Small intestine (tissue), 7 donors: ENCODE results near the gene FBXO46. TPM values are rescaled to one million over a fixed set of nuclear protein-coding genes. Genes with fewer than 3 reads are reported as not detected.
A peak's percentile ranks its signal among the peaks of the same experiment; 100 is the strongest.

ENCODE experiments used
- DNase-seq, 2 donors: peaks; one replicate each; pipeline versions ENCODE4 v3.0.0 to v3.0.0-alpha.2; 2013
- FAIRE-seq: peaks from 2 replicates; lab custom pipeline; 2012; peaks lifted over from hg19 to GRCh38; lab: Jason Lieb, UNC
- H3K27ac ChIP-seq, 3 donors: one replicate each; pipeline ENCODE4 v1.5.1; 2013; ENCODE audit warnings: low read length in 2 of 3, mild to moderate bottlenecking in 2 of 3, control low read depth in 1 of 3, inconsistent platforms in 1 of 3, low read depth in 1 of 3, moderate library complexity in 1 of 3
- H3K27me3 ChIP-seq, 3 donors: one replicate each; pipeline ENCODE4 v1.6.1; 2013; ENCODE audit warnings: low read length in 3 of 3, inconsistent platforms in 1 of 3; ENCODE audit not compliant: control insufficient read depth in 3 of 3, insufficient read depth in 3 of 3
- H3K36me3 ChIP-seq, 3 donors: one replicate each; pipeline ENCODE4 v1.6.1; 2013; ENCODE audit warnings: low read length in 3 of 3, inconsistent platforms in 1 of 3, low read depth in 1 of 3, mild to moderate bottlenecking in 1 of 3, moderate library complexity in 1 of 3; ENCODE audit not compliant: control insufficient read depth in 3 of 3, insufficient read depth in 2 of 3
- H3K4me1 ChIP-seq, 3 donors: one replicate each; pipeline ENCODE4 v1.6.1; 2013; ENCODE audit warnings: low read length in 2 of 3, inconsistent platforms in 1 of 3, low read depth in 1 of 3, mild to moderate bottlenecking in 1 of 3, moderate library complexity in 1 of 3; ENCODE audit not compliant: control insufficient read depth in 3 of 3, insufficient read depth in 2 of 3
- H3K4me3 ChIP-seq, 3 donors: one replicate each; pipeline ENCODE4 v1.5.1; 2013; ENCODE audit warnings: low read length in 3 of 3, control low read depth in 1 of 3, inconsistent platforms in 1 of 3, low read depth in 1 of 3, mild to moderate bottlenecking in 1 of 3, moderate library complexity in 1 of 3
- H3K9me3 ChIP-seq, 2 donors: one replicate each; pipeline ENCODE4 v1.6.1; 2013; ENCODE audit warnings: low read depth in 1 of 2, low read length in 1 of 2; ENCODE audit not compliant: control insufficient read depth in 2 of 2, insufficient read depth in 1 of 2
- WGBS, 3 donors: extraction: QIAGEN DNeasy Blood & Tissue Kit; methylation state at CpG; one replicate each; pipeline ENCODE4 v1.1.7; 2013; 5-methylcytosine and 5-hydroxymethylcytosine counted together
- polyA plus RNA-seq, 4 donors: library from polyadenylated mRNA; stranded (reverse) in 3 of 4; unstranded in 1 of 4; fragments of 200-250 nt in 3 of 4; fragments of 120-200 nt in 1 of 4; gene quantifications; one replicate each; pipeline versions ENCODE4 v1.2.1 to v1.2.3, GENCODE V29; 2013
- donor health status: healthy with polysubstance abuse.
- donor health status: control.
- donor health status: control.
- donor health status: Bipolar disorder and iron deficiency.
- donor health status: healthy.

Gene FBXO46
- polyA plus RNA-seq, 4 donors, result 5.4 to 16.6 (median 9.3) TPM

DNA sequence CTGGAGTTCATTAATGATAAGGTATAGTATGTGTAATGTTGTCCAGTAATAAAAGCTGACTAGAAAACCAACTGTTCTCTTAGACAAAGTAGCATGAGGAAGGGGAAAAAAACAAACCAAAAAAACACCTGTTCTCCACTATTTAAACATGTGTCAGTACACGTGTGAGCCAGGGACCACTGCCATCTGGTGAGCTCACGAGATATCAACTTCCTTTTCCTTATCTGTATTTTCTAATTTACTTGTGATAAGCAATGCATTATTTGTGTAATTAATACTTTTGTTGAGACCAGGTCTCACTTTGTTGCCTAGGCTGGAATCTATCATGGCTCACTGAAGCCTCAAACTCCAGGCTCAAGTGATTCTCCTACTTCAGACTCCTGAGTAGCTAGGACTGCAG is 42.7 kb upstream of the FBXO46 start:
- DNase-seq, result peak; percentile 27 to 48
- Histone ChIP-seq H3K4me3 (no peak overlapping the region), H3K27me3 (no peaks in the 10 kb centered on the region), H3K27ac (peak overlapping the region in 2 of 3 donors; percentile 15 to 63), H3K4me1 (peaks cover 3 to 40% (median 11%) of the 10 kb centered on the region in 3 donors), H3K36me3 (peaks cover 0 to 56% (median 0%) of the 10 kb centered on the region in 3 donors), H3K9me3 (no peaks in the 10 kb centered on the region)
- 4 to 24% (median 12%) methylated on average over 2 of the region's 2 CpGs for WGBS, 3 donors
- FAIRE-seq, result no peak

DNA sequence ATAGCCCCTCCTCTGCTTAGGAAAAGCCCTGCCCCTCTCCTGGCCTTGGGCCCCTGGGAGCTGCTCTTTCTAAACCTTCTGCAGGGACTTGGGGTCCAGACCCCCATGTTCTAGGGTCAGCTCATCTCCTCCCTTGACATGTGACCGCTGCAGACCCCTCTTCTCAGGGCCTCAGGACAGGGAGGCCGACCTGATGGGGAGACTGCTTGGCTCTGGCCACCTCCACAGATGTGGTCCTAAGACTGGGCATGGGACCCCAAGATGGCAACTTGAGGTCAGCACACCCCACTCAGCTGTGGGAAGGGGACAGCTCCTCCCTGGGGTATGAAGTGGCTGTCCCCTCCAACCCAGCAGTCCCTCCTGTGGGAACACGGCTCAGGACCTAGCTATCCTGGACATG is 42.2 kb upstream of the FBXO46 start:
- DNase-seq (no peak), FAIRE-seq (no peak)
- H3K27me3 ChIP-seq, result no peaks in the 10 kb centered on the region
- H3K9me3 ChIP-seq, result no peaks in the 10 kb centered on the region
- 63 to 89% (median 65%) methylated on average over 3 of the region's 3 CpGs for WGBS, 3 donors
- H3K4me1 ChIP-seq, result peaks cover 3 to 37% (median 11%) of the 10 kb centered on the region in 3 donors
- peaks cover 0 to 51% (median 0%) of the 10 kb centered on the region in 3 donors for H3K36me3 ChIP-seq
- H3K4me3 ChIP-seq, result no peak overlapping the region
- peak overlapping the region; percentile 15 to 69 (median 63) for H3K27ac ChIP-seq

DNA sequence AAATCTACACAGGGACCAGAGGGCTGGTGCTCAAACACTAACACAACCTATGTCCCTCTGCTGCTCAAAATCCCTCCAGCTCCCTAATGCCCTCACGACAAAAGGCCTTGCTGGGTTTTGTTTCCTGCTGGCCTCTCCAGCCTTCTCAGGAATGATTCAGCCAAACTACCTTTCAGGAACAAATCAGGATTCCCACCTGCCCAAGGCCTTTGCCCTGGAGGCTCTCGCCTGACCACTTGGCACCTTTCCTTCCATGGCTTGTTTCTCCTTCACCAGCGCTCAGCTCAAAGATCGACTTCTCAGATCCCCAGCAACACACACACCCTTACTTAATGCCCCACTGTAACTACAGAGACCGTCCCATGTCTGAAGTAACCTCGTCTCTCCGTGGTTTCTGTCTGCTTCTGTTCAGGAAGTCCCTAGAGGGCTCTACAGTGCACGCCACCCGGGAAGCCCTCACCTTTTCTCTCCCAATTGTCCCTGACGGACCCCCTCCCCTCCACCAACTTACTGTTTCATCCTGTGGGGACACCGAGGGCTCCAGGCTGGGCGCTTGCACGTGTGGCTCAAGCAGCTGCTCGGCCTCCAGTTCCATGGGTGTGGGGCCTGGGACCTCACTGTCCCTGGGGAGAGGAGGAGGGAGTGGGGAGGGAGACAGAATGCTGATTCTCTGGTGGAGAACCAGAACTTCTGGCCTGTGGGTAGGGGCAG is 41.6 kb upstream of the FBXO46 start:
- DNase-seq (peak; percentile 26 to 86), FAIRE-seq (no peak)
- Histone ChIP-seq H3K27ac (peak overlapping the region; percentile 15 to 69 (median 63)), H3K27me3 (peaks cover 0 to 2% (median 0%) of the 10 kb centered on the region in 3 donors), H3K4me1 (peaks cover 3 to 41% (median 11%) of the 10 kb centered on the region in 3 donors), H3K9me3 (no peaks in the 10 kb centered on the region), H3K4me3 (peak overlapping the region in 1 of 3 donors; percentile 45), H3K36me3 (peaks cover 0 to 45% (median 0%) of the 10 kb centered on the region in 3 donors)
- 19 to 57% (median 31%) methylated on average over 14 of the region's 14 CpGs for WGBS, 3 donors

DNA sequence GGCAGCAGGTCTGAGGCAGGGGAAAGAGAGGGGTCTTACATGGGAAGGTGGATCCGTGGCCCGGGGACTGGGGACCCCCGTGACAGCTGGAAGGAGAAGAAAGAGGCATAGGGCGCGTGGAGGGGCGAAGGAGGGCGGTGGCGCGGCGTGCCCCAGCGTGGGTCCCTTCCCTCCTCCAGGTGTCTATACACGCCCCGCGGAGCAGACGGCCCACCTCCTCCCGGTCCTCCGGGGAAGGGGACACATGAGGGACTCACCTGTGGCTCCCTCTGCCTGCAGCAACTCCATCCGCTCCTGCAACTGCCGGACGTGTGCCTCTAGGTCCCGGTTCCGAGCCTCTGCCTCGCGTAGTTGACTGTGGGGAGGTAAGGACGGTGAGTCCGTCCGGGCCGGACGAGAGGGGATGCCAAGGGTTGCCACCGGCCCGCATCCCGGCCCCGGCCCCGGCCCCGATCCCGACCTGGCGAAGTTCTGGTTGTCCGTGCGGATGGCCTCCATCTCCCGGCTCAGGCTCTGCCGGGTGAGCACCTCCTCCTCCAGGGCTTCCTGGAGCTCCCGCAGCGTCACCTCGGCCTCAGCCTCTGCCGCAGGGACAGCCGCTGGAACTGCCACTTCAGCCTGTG is 40.7 kb upstream of the FBXO46 start:
- Histone ChIP-seq H3K27me3 (peaks cover 0 to 6% (median 0%) of the 10 kb centered on the region in 3 donors), H3K36me3 (peaks cover 0 to 36% (median 0%) of the 10 kb centered on the region in 3 donors), H3K27ac (peak overlapping the region; percentile 69 to 95 (median 71)), H3K4me1 (peaks cover 3 to 50% (median 11%) of the 10 kb centered on the region in 3 donors), H3K9me3 (no peaks in the 10 kb centered on the region), H3K4me3 (peak overlapping the region in 2 of 3 donors; percentile 32 to 45)
- FAIRE-seq (no peak), DNase-seq (no peak)
- WGBS, 3 donors, result 71 to 84% (median 72%) methylated on average over 30 to 46 of the region's 46 CpGs

DNA sequence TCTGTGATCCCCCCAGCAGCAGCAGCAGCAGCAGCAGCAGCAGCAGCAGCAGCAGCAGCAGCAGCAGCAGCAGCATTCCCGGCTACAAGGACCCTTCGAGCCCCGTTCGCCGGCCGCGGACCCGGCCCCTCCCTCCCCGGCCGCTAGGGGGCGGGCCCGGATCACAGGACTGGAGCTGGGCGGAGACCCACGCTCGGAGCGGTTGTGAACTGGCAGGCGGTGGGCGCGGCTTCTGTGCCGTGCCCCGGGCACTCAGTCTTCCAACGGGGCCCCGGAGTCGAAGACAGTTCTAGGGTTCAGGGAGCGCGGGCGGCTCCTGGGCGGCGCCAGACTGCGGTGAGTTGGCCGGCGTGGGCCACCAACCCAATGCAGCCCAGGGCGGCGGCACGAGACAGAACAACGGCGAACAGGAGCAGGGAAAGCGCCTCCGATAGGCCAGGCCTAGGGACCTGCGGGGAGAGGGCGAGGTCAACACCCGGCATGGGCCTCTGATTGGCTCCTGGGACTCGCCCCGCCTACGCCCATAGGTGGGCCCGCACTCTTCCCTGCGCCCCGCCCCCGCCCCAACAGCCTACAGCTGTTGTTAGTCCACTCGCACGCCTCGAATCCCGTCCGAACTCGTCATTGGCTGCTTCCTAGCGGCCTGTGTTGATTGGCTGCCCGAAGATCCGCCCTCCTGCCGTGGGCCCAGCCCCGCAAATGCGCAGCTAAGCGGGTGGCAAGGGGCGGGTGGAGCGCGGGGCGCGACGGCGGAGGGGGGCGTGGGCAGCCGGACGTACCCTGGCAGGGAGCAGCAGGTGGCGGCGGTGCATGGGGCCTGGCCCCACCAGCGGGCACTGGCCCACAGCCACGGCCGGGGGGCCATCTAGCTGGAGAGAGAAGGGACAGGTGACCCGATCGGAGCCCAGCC is 39.8 kb upstream of the FBXO46 start:
- Histone ChIP-seq H3K9me3 (no peaks in the 10 kb centered on the region), H3K4me1 (peaks cover 3 to 55% (median 11%) of the 10 kb centered on the region in 3 donors), H3K4me3 (peak overlapping the region; percentile 26 to 66 (median 45)), H3K27me3 (peaks cover 0 to 6% (median 0%) of the 10 kb centered on the region in 3 donors), H3K36me3 (peaks cover 0 to 44% (median 0%) of the 10 kb centered on the region in 3 donors), H3K27ac (peak overlapping the region; percentile 91 to 96 (median 95))
- peak; percentile 98 for DNase-seq
- WGBS, 3 donors, result 2 to 4% (median 2%) methylated on average over 58 to 79 of the region's 79 CpGs
- FAIRE-seq, result no peak

DNA sequence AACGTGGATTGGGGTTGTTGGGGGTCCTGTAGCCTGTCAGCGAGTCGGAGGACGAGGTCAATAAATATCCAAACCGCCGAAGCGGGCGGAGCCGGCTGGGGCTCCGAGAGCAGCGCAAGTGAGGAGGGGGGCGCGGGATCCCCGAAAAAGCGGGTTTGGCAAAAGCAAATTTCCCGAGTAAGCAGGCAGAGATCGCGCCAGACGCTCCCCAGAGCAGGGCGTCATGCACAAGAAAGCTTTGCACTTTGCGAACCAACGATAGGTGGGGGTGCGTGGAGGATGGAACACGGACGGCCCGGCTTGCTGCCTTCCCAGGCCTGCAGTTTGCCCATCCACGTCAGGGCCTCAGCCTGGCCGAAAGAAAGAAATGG is 39.1 kb upstream of the FBXO46 start:
- Histone ChIP-seq H3K9me3 (no peaks in the 10 kb centered on the region), H3K27ac (peak overlapping the region; percentile 64 to 96 (median 95)), H3K36me3 (peaks cover 0 to 43% (median 0%) of the 10 kb centered on the region in 3 donors), H3K4me1 (peaks cover 3 to 54% (median 11%) of the 10 kb centered on the region in 3 donors), H3K27me3 (peaks cover 0 to 6% (median 0%) of the 10 kb centered on the region in 3 donors), H3K4me3 (peak overlapping the region; percentile 26 to 66 (median 37))
- FAIRE-seq, result no peak
- peak; percentile 51 to 81 for DNase-seq
- WGBS, 3 donors, result 0% methylated on average over 27 to 28 of the region's 28 CpGs

DNA sequence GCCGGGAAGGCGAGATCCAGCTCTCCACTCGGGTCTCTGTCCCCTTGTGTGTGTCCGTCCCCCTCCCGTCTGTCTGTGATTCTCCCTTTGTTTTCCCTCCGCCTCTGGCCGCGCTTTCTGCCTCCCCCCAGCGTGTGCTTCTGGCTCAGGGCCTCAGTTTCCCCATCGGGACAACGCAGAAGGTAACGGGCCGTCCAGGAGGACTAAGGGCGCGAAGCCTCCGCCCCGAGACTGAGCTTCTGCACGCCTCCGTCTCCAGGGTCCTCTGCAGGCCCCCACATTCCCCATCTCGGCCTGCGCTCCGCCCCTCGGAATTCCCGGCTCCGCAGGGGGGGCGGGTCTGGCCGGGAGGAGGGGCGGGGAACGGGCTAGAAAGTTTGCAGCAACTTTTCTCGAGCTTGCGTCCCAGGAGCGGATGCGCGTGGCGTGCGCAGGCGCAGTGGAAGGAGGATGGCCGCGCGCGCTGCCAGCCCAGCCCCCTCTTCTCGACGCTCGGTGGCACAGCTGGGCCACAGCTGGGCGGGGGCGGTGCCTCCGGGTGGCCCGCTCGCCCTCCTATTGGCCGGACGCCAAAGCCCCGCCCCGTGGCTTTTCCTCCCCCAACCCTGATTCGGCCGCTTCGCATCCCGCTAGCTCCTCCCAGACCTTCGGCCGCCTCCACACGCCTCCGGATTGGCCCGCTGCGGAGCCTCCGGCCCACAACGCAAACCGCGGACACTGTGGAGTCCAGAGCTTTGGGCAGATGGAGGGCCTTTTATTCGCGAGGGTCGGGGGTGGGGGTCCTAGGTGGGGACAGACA is 38.5 kb upstream of the FBXO46 start, which contains the start of gene SIX5:
TSS of gene SIX5 (minus strand) at position 269 of the 799 bp plus-strand sequence. CDS start 408 bp downstream, outside the sequence.
- Histone ChIP-seq H3K27ac (peak within 1 kb of the TSS; percentile 64 to 96 (median 95)), H3K27me3 (peaks cover 0 to 7% (median 0%) of the 10 kb centered on the region in 3 donors), H3K4me1 (peaks cover 3 to 53% (median 11%) of the 10 kb centered on the region in 3 donors), H3K9me3 (no peaks in the 10 kb centered on the region), H3K36me3 (peaks cover 0 to 41% (median 0%) of the 10 kb centered on the region in 3 donors), H3K4me3 (peak within 1 kb of the TSS; percentile 63 to 77 (median 68))
- 0 to 1% (median 0%) methylated on average over 57 to 70 of the region's 70 CpGs for WGBS, 3 donors
- FAIRE-seq (no peak), DNase-seq (peak; percentile 97 to 99)
